ENCODE data around the gene FRYL.

- TF ChIP-seq POLR2A (IDR thresholded peaks at IDR 0.05) = no peak
- TF ChIP-seq CTCF (IDR thresholded peaks at IDR 0.05) = no peak
Observed at GRCh38 chr4:48645225-48645794, 134.8 kb downstream of the FRYL start.
